CD4-positive, alpha-beta T cell (primary cell): ENCODE results near the gene MOB1A. TPM values are rescaled to one million over a fixed set of nuclear protein-coding genes. Genes with fewer than 3 reads are reported as not detected.

ENCODE experiments used
- ATAC-seq: fragments of 200-7000 bp; cut with Tn5 transposase; one replicate; pipeline ENCODE4 v1.10.0; 2022; ENCODE audit warnings: mild to moderate bottlenecking; ENCODE audit not compliant: poor library complexity
- CTCF ChIA-PET: fragments of 350-600 bp; sonication (Branson Sonifier 250); formaldehyde crosslinking; loops from one replicate; lab custom pipeline; 2021; ENCODE audit warnings: antibody characterized with exemption, inconsistent platforms; lab: Charles Lee
- POLR2A ChIA-PET: fragments of 350-600 bp; sonication (Branson Sonifier 250); formaldehyde crosslinking; loops from one replicate; lab custom pipeline; 2021; ENCODE audit warnings: antibody characterized with exemption, inconsistent platforms; lab: Charles Lee
- DNase-seq, 14 experiments: peaks; one replicate each; pipeline ENCODE4 v3.0.0-alpha.2; 2013 to 2020; ENCODE audit warnings: mixed read lengths in 2 of 14
- H3K27ac ChIP-seq, 2 donors: one replicate each; pipeline versions ENCODE4 v1.5.1 to v1.7.0; 2013; ENCODE audit warnings: low read length in 2 of 2, low read depth in 1 of 2, mild to moderate bottlenecking in 1 of 2
- H3K27me3 ChIP-seq, 2 experiments: 1 replicate in 1 of 2; 2 replicates in 1 of 2; pipeline versions ENCODE4 v1.6.1 to v1.7.0; 2013; ENCODE audit warnings: low read length in 2 of 2, control low read depth in 1 of 2, mild to moderate bottlenecking in 1 of 2, moderate library complexity in 1 of 2; ENCODE audit not compliant: insufficient read depth in 2 of 2, control insufficient read depth in 1 of 2
- H3K36me3 ChIP-seq: one replicate; pipeline ENCODE4 v1.6.1; 2013; ENCODE audit warnings: low read length, control low read depth; ENCODE audit not compliant: insufficient read depth
- H3K4me1 ChIP-seq: one replicate; pipeline ENCODE4 v1.6.1; 2013; ENCODE audit warnings: low read length, control low read depth; ENCODE audit not compliant: insufficient read depth
- H3K4me3 ChIP-seq: one replicate; pipeline ENCODE4 v1.5.1; 2013; ENCODE audit warnings: mild to moderate bottlenecking, low read length, moderate library complexity
- H3K9me3 ChIP-seq, 2 experiments: 1 replicate in 1 of 2; 2 replicates in 1 of 2; pipeline versions ENCODE4 v1.6.1 to v1.7.0; 2013; ENCODE audit warnings: low read length in 2 of 2, mild to moderate bottlenecking in 2 of 2, control low read depth in 1 of 2, moderate library complexity in 1 of 2; ENCODE audit not compliant: control insufficient read depth in 1 of 2, insufficient read depth in 1 of 2
- H3K27ac Mint-ChIP-seq: one replicate; pipeline ENCODE4 v1.8.0; 2020; ENCODE audit warnings: mixed read lengths
- H3K27me3 Mint-ChIP-seq: one replicate; pipeline ENCODE4 v1.8.0; 2021; ENCODE audit warnings: mixed read lengths
- H3K36me3 Mint-ChIP-seq: one replicate; pipeline ENCODE4 v1.8.0; 2021; ENCODE audit warnings: low read depth, mixed read lengths
- H3K4me1 Mint-ChIP-seq: one replicate; pipeline ENCODE4 v1.8.0; 2021; ENCODE audit warnings: low read depth, mixed read lengths
- H3K4me3 Mint-ChIP-seq: one replicate; pipeline ENCODE4 v1.8.0; 2020; ENCODE audit warnings: mild to moderate bottlenecking, mixed read lengths
- H3K9me3 Mint-ChIP-seq: one replicate; pipeline ENCODE4 v1.8.0; 2020; ENCODE audit warnings: mixed read lengths
- CTCF ChIP-seq: fragments of 200-600 bp; IDR thresholded peaks from one replicate; pipeline ENCODE4 v1.8.0; 2022; ENCODE audit warnings: antibody characterized with exemption, mild to moderate bottlenecking
- intact Hi-C, 2 experiments: fragments of 100-400 bp; cut with DNase I in 1 of 2; cut with micrococcal nuclease in 1 of 2; formaldehyde crosslinking; loops; one replicate each; pipeline versions ENCODE4 v1.15.1 to v1.9.0; 2023 to 2025; cut with DNase I, micrococcal nuclease
- total RNA-seq, 174 experiments: library from RNA in 2 of 174; stranded (reverse) in 2 of 174; gene quantifications; one replicate each; pipeline ENCODE4 v1.2.3 and lab custom pipeline; 2021 to 2026

Gene MOB1A
- total RNA-seq, 2 experiments from 2014 or later = 150 to 159 TPM

GRCh38 chr2:74155830-74156229 lies 22.8 kb downstream of the MOB1A start:
- Mint-ChIP-seq H3K27me3 (no peaks in the 10 kb centered on the region), H3K4me1 (no peaks in the 10 kb centered on the region), H3K4me3 (no peak overlapping the region), H3K36me3 (peaks cover 93% of the 10 kb centered on the region), H3K27ac (no peak overlapping the region), H3K9me3 (no peaks in the 10 kb centered on the region)
- H3K9me3 ChIP-seq = no peaks in the 10 kb centered on the region
- no peak for TF ChIP-seq CTCF
- intact Hi-C loops = no loop called here
- peaks cover 69% of the 10 kb centered on the region for H3K36me3 ChIP-seq
- CTCF ChIA-PET = no interaction called here
- no peak overlapping the region for H3K27ac ChIP-seq
- DNase-seq (no peak), ATAC-seq (no peak)
- POLR2A ChIA-PET = interaction anchor here (4.9 kb wide), 1 partner anchor 22 kb away, joined by 13 read pairs; the partner anchor contains the start of gene MOB1A
- H3K27me3 ChIP-seq = no peaks in the 10 kb centered on the region
- H3K4me3 ChIP-seq = no peak overlapping the region
- no peaks in the 10 kb centered on the region for H3K4me1 ChIP-seq

- ATAC-seq (no peak), DNase-seq (no peak)
- H3K4me3 Mint-ChIP-seq = no peak overlapping the region
- Histone ChIP-seq H3K9me3 (no peaks in the 10 kb centered on the region), H3K4me1 (peaks cover 8% of the 10 kb centered on the region), H3K27ac (no peak overlapping the region), H3K36me3 (peaks cover 48% of the 10 kb centered on the region), H3K27me3 (no peaks in the 10 kb centered on the region), H3K4me3 (no peak overlapping the region)
- TF ChIP-seq CTCF = no peak
- H3K36me3 Mint-ChIP-seq = peaks cover 64% of the 10 kb centered on the region
- ChIA-PET CTCF (no interaction called here), POLR2A (interaction anchor here (4.9 kb wide), 1 partner anchor 25 kb away, joined by 13 read pairs; the partner anchor contains the start of gene MOB1A)
- H3K27ac Mint-ChIP-seq = no peak overlapping the region
- intact Hi-C loops = no loop called here
- H3K27me3 Mint-ChIP-seq = no peaks in the 10 kb centered on the region
- H3K4me1 Mint-ChIP-seq = no peaks in the 10 kb centered on the region
- H3K9me3 Mint-ChIP-seq = no peaks in the 10 kb centered on the region
Measured at GRCh38 chr2:74152954-74153353, 25.7 kb downstream of the MOB1A start.

GRCh38 chr2:74149570-74150319 lies 28.9 kb downstream of the MOB1A start:
- ATAC-seq (no peak), DNase-seq (no peak)
- peak overlapping the region; percentile 40 for H3K4me3 Mint-ChIP-seq
- peaks cover 18% of the 10 kb centered on the region for H3K36me3 ChIP-seq
- ChIA-PET POLR2A (interaction anchor here (1.2 to 4.5 kb wide), 3 partner anchors 28 to 326 kb away, joined by 3 to 31 read pairs (median 5); partner anchors contain the start of genes MOB1A and STAMBP), CTCF (interaction anchor here (1.5 to 3.3 kb wide), 4 partner anchors 29 to 326 kb away, joined by 4 to 16 read pairs (median 13); partner anchors contain the start of gene MOB1A)
- H3K4me3 ChIP-seq = no peak overlapping the region
- intact Hi-C loops = loop anchor here (2.0 to 10.0 kb wide), 3 partner anchors 29 to 325 kb away; partner anchors contain the start of genes STAMBP (in 2 of the 2) and MOB1A (in 1 of the 2)
- no peak for TF ChIP-seq CTCF
- H3K27ac Mint-ChIP-seq = peak overlapping the region; percentile 62
- H3K4me1 ChIP-seq = peaks cover 23% of the 10 kb centered on the region
- no peaks in the 10 kb centered on the region for H3K27me3 ChIP-seq
- no peaks in the 10 kb centered on the region for H3K9me3 ChIP-seq
- peaks cover 32% of the 10 kb centered on the region for H3K36me3 Mint-ChIP-seq
- H3K4me1 Mint-ChIP-seq = no peaks in the 10 kb centered on the region
- H3K9me3 Mint-ChIP-seq = no peaks in the 10 kb centered on the region
- H3K27me3 Mint-ChIP-seq = no peaks in the 10 kb centered on the region
- H3K27ac ChIP-seq = no peak overlapping the region
